ENCODE measurements around the gene FHOD1. TPM values are rescaled to one million over a fixed set of nuclear protein-coding genes. Genes with fewer than 3 reads are reported as not detected.

FHOD1 gene
- total and polyA plus RNA-seq, 2 of the 13 experiments (the other 11 are each of a cell fraction or from before 2014, with no cell fraction given), result 20.0 to 20.8 TPM

GRCh38 chr16:67277999-67278772, 30.9 kb upstream of the FHOD1 start (continued):
- TF ChIP-seq ARID4A (CRISPR knock-in tag; IDR thresholded peaks at IDR 0.05; ENCODE audit: borderline replicate concordance), result no peak
- TF ChIP-seq SNAPC4 (CRISPR knock-in tag; IDR thresholded peaks at IDR 0.05), result no peak
- TF ChIP-seq HMG20B (CRISPR knock-in tag; conservative IDR thresholded peaks at IDR 0.05), result no peak
- TF ChIP-seq ZFP36 (IDR thresholded peaks at IDR 0.05; ENCODE audit: borderline replicate concordance, low read depth, low read length, partially characterized antibody), result no peak
